ENCODE measurements around the gene BAIAP3.
"Not testable (repeated sequence)": the region's sequence is repeated elsewhere in the genome, so short reads cannot be mapped to it uniquely, and the experiment has no call there.

BAIAP3 gene

GRCh38 chr16:1333149-1333812, at the start of gene BAIAP3:
Gene BAIAP3, plus strand, starts transcription at chr16:1333645. Its CDS starts 4,905 bp downstream, at chr16:1338550.
- no peak for DNase-seq

GRCh38 chr16:1283996-1284616, 49.3 kb upstream of the BAIAP3 start:
- DNase-seq: no peak

- no peak for DNase-seq
Observed at GRCh38 chr16:1285669-1286512, 47.6 kb upstream of the BAIAP3 start.

GRCh38 chr16:1286513-1287094, 46.8 kb upstream of the BAIAP3 start:
- DNase-seq: no peak

- no peak for DNase-seq
Observed at GRCh38 chr16:1287982-1288670, 45.3 kb upstream of the BAIAP3 start.

GRCh38 chr16:1288813-1289476, 44.5 kb upstream of the BAIAP3 start:
- DNase-seq: peak; percentile 27 to 59

GRCh38 chr16:1289477-1289866, 44.0 kb upstream of the BAIAP3 start:
- no peak for DNase-seq

- DNase-seq: no peak
Observed at GRCh38 chr16:1290063-1290501, 43.4 kb upstream of the BAIAP3 start.

- peak in 1 of 2 experiments; percentile 28 for DNase-seq
Observed at GRCh38 chr16:1290860-1291575, 42.4 kb upstream of the BAIAP3 start.

GRCh38 chr16:1291576-1291974, 41.9 kb upstream of the BAIAP3 start:
- DNase-seq: peak; percentile 60 to 78

- DNase-seq: not testable (repeated sequence)
Observed at GRCh38 chr16:1292208-1292607, 41.2 kb upstream of the BAIAP3 start.

- not testable (repeated sequence) for DNase-seq
Observed at GRCh38 chr16:1292808-1293207, 40.6 kb upstream of the BAIAP3 start.

- DNase-seq: no peak
Observed at GRCh38 chr16:1293921-1294656, 39.4 kb upstream of the BAIAP3 start.

GRCh38 chr16:1295465-1295864, 38.0 kb upstream of the BAIAP3 start:
- no peak for DNase-seq

GRCh38 chr16:1296688-1297017, 36.8 kb upstream of the BAIAP3 start:
- not testable (repeated sequence) for DNase-seq

- DNase-seq: no peak
Observed at GRCh38 chr16:1297018-1297696, 36.3 kb upstream of the BAIAP3 start.

- no peak for DNase-seq
Observed at GRCh38 chr16:1298406-1298805, 35.0 kb upstream of the BAIAP3 start.

- DNase-seq: no peak
Observed at GRCh38 chr16:1299012-1299867, 34.2 kb upstream of the BAIAP3 start.

GRCh38 chr16:1299868-1300203, 33.6 kb upstream of the BAIAP3 start:
- no peak for DNase-seq

Measured in NCI-H2081 (cell line).